ENCODE results near the gene ELK4.

DNA sequence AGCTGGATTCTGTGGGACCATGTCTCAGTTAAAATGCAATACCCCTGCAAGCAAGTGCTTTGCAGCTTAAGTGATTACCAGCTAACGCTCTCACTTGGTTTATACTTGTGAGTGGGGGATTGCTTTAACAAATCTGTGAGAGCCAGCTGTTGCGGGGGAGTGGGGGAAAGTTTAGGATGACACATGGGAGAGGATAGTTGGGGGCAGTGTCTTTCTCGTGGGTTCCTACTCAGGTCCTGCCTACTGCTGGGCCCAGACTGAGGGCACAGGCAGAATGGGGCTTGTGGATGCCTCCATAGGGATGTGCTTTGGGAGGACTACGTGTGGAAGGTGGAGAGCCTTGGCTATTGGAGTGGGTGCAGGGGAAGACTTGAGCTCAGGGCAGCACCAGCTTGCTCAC is 60.1 kb downstream of the ELK4 start:
- TF ChIP-seq SIN3A (IDR thresholded peaks at IDR 0.05; ENCODE audit: borderline replicate concordance, insufficient read depth, low read length), result no peak
- no peak for TF ChIP-seq FOXP2 (optimal IDR thresholded peaks at IDR 0.05; ENCODE audit: borderline replicate concordance, extremely low read depth, extremely low read length, insufficient read depth)
- TF ChIP-seq POLR2AphosphoS5 (IDR thresholded peaks at IDR 0.05; ENCODE audit: low read depth, low read length), result no peak
- TF ChIP-seq, protein P1, sequence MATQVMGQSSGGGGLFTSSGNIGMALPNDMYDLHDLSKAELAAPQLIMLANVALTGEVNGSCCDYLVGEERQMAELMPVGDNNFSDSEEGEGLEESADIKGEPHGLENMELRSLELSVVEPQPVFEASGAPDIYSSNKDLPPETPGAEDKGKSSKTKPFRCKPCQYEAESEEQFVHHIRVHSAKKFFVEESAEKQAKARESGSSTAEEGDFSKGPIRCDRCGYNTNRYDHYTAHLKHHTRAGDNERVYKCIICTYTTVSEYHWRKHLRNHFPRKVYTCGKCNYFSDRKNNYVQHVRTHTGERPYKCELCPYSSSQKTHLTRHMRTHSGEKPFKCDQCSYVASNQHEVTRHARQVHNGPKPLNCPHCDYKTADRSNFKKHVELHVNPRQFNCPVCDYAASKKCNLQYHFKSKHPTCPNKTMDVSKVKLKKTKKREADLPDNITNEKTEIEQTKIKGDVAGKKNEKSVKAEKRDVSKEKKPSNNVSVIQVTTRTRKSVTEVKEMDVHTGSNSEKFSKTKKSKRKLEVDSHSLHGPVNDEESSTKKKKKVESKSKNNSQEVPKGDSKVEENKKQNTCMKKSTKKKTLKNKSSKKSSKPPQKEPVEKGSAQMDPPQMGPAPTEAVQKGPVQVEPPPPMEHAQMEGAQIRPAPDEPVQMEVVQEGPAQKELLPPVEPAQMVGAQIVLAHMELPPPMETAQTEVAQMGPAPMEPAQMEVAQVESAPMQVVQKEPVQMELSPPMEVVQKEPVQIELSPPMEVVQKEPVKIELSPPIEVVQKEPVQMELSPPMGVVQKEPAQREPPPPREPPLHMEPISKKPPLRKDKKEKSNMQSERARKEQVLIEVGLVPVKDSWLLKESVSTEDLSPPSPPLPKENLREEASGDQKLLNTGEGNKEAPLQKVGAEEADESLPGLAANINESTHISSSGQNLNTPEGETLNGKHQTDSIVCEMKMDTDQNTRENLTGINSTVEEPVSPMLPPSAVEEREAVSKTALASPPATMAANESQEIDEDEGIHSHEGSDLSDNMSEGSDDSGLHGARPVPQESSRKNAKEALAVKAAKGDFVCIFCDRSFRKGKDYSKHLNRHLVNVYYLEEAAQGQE (IDR thresholded peaks at IDR 0.05; ENCODE audit: insufficient read depth in 1 of 2, low read depth in 2 of 2, low read length in 2 of 2), result no peak
- TF ChIP-seq TAF1 (IDR thresholded peaks at IDR 0.05; ENCODE audit: borderline replicate concordance, insufficient read depth, low read length), result no peak
